OCI-LY3 (cell line): Measurements from ENCODE around the gene TLE4.

ENCODE experiments used
- H2AFZ ChIP-seq: fragments of 200-600, 300-600 bp; shearing (Covaris generic); 2 replicates; pipeline ENCODE4 v1.6.0; 2014; ENCODE audit warnings: antibody characterized with exemption, low read depth, low read length
- H3K27ac ChIP-seq: fragments of 200-600, 300-600 bp; sonication (generic); 2 replicates; pipeline ENCODE4 v1.5.1; 2014; ENCODE audit warnings: mild to moderate bottlenecking, low read length, moderate library complexity, mixed read lengths
- H3K27me3 ChIP-seq: fragments of 200-600, 300-600 bp; sonication (generic); 2 replicates; pipeline ENCODE4 v1.6.1; 2014; ENCODE audit warnings: low read depth, low read length, mixed read lengths
- H3K36me3 ChIP-seq: fragments of 200-600, 300-600 bp; sonication (generic); replicated peaks from 2 replicates; pipeline ENCODE3; 2014; ENCODE audit warnings: low read depth, low read length, mixed read lengths
- H3K4me1 ChIP-seq: fragments of 300-600, 200-600 bp; sonication (generic); 2 replicates; pipeline ENCODE4 v1.6.1; 2014; ENCODE audit warnings: low read length, mixed read lengths
- H3K4me2 ChIP-seq: fragments of 200-600, 300-600 bp; sonication (generic); 2 replicates; pipeline ENCODE4 v1.6.1; 2014; ENCODE audit warnings: low read length, mixed read lengths
- H3K4me3 ChIP-seq: fragments of 300-600, 200-600 bp; sonication (generic); 2 replicates; pipeline ENCODE4 v1.5.1; 2014; ENCODE audit warnings: antibody characterized with exemption, mild to moderate bottlenecking, low read length, moderate library complexity
- H3K79me2 ChIP-seq: fragments of 300-600, 200-600 bp; shearing (Covaris generic); 2 replicates; pipeline ENCODE4 v1.6.1; 2014; ENCODE audit warnings: mild to moderate bottlenecking, low read length, mixed read lengths
- H3K9ac ChIP-seq: fragments of 300-600, 200-600 bp; shearing (Covaris generic); 2 replicates; pipeline ENCODE4 v1.6.0; 2014; ENCODE audit warnings: mild to moderate bottlenecking, low read length, moderate library complexity
- H3K9me3 ChIP-seq: fragments of 200-600, 300-600 bp; shearing (Covaris generic); 2 replicates; pipeline ENCODE4 v1.6.1; 2014; ENCODE audit warnings: low read length, mixed read lengths; ENCODE audit not compliant: insufficient read depth
- H4K20me1 ChIP-seq: fragments of 200-600, 300-600 bp; sonication (generic); 2 replicates; pipeline ENCODE4 v1.6.1; 2016; ENCODE audit warnings: low read length, mixed read lengths; ENCODE audit not compliant: insufficient read depth
- CTCF ChIP-seq: fragments of 200-600, 300-600 bp; sonication (generic); IDR thresholded peaks from 2 replicates; pipeline ENCODE4 v1.5.1; 2014; ENCODE audit warnings: antibody characterized with exemption, low read length, low read depth
- EZH2phosphoT487 ChIP-seq: fragments of 200-600 bp; shearing (Covaris generic); IDR thresholded peaks from 2 replicates; pipeline ENCODE4 v1.6.1; 2018; ENCODE audit warnings: antibody characterized with exemption, mixed run types, low read depth

TLE4 gene

GRCh38 chr9:79574781-79575180 is 3.0 kb downstream of the TLE4 start:
- H3K79me2 ChIP-seq, result peaks cover 20% of the 10 kb centered on the region
- H3K4me2 ChIP-seq, result peak overlapping the region; percentile 90; the same call in 1 of the 2 replicates
- TF ChIP-seq EZH2phosphoT487 (no peak), CTCF (no peak)
- H3K9me3 ChIP-seq, result no peaks in the 10 kb centered on the region
- H3K27ac ChIP-seq, result no peak overlapping the region
- no peaks in the 10 kb centered on the region for H3K27me3 ChIP-seq
- peaks cover 7% of the 10 kb centered on the region; the same call in 1 of the 2 replicates for H4K20me1 ChIP-seq
- peaks cover 7% of the 10 kb centered on the region; the same call in 1 of the 2 replicates for H3K4me1 ChIP-seq
- no peak overlapping the region for H2AFZ ChIP-seq
- no peak overlapping the region for H3K9ac ChIP-seq
- H3K4me3 ChIP-seq, result no peak overlapping the region
- H3K36me3 ChIP-seq, result peaks cover 4% of the 10 kb centered on the region

DNA sequence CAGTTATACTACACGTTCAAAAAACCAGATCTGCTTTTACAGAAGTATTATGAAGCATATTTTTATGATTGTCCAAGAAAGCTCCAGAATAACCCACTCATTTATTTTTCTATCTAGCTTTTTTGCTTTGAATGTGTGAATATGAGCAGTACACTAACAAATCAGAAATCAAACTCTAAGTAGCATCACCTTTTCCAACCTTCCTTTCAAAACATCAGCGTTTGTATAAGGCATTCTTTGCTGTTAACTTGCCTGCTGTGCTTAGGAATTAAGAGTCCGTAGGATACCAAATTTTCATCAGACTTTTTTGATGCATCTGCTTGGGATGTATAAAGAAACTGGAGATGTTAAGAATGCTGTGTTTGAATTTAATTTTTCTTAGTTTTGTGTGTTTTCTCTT is 3.8 kb downstream of the TLE4 start:
- Histone ChIP-seq H3K27ac (no peak overlapping the region), H3K27me3 (no peaks in the 10 kb centered on the region), H4K20me1 (peaks cover 7% of the 10 kb centered on the region; the same call in 1 of the 2 replicates), H3K79me2 (peaks cover 20% of the 10 kb centered on the region), H2AFZ (no peak overlapping the region), H3K4me2 (no peak overlapping the region), H3K9me3 (no peaks in the 10 kb centered on the region), H3K4me3 (no peak overlapping the region), H3K36me3 (peaks cover 4% of the 10 kb centered on the region), H3K9ac (no peak overlapping the region), H3K4me1 (peaks cover 4% of the 10 kb centered on the region; the same call in 1 of the 2 replicates)
- no peak for TF ChIP-seq EZH2phosphoT487
- no peak for TF ChIP-seq CTCF

GRCh38 chr9:79577969-79578723 is 6.4 kb downstream of the TLE4 start:
- Histone ChIP-seq H3K4me2 (no peak overlapping the region), H4K20me1 (peaks cover 7% of the 10 kb centered on the region; the same call in 1 of the 2 replicates), H3K9me3 (no peaks in the 10 kb centered on the region), H2AFZ (no peak overlapping the region), H3K27ac (no peak overlapping the region), H3K79me2 (peaks cover 17% of the 10 kb centered on the region), H3K36me3 (peaks cover 4% of the 10 kb centered on the region), H3K4me1 (peaks cover 4% of the 10 kb centered on the region; the same call in 1 of the 2 replicates), H3K9ac (no peak overlapping the region), H3K4me3 (no peak overlapping the region), H3K27me3 (no peaks in the 10 kb centered on the region)
- TF ChIP-seq EZH2phosphoT487, result no peak
- TF ChIP-seq CTCF, result no peak

DNA sequence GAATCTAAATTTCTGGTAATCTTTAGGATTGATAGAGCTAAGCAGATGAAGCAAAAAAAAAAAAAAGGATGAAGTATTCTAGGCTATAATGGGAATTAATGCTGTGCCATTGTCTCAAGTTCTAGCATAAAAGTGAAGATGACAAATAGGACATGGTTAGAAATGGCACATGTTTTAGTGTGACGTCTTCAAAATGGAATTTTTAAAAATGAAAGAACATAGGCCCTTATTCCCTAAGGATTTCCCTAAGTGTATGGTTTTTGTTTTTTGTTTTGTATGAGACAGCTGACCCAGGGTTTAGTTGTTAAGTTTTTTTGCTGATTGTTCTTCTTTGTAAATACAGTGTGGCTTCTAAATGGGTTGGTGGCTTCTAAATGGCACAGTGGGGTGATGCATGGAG is 7.1 kb downstream of the TLE4 start:
- no peak overlapping the region for H3K4me3 ChIP-seq
- no peak overlapping the region for H3K27ac ChIP-seq
- H3K9me3 ChIP-seq, result no peaks in the 10 kb centered on the region
- H3K9ac ChIP-seq, result no peak overlapping the region
- no peak overlapping the region for H2AFZ ChIP-seq
- H3K4me1 ChIP-seq, result peaks cover 4% of the 10 kb centered on the region; the same call in 1 of the 2 replicates
- H3K79me2 ChIP-seq, result peaks cover 10% of the 10 kb centered on the region
- H4K20me1 ChIP-seq, result peaks cover 11% of the 10 kb centered on the region
- peaks cover 4% of the 10 kb centered on the region for H3K36me3 ChIP-seq
- H3K4me2 ChIP-seq, result no peak overlapping the region
- no peak for TF ChIP-seq EZH2phosphoT487
- TF ChIP-seq CTCF, result no peak
- no peaks in the 10 kb centered on the region for H3K27me3 ChIP-seq
